Esophagus squamous epithelium (tissue), 4 donors: ENCODE measurements around the gene PDZRN3.

Source experiments
- CTCF ChIP-seq, 6 experiments: fragments of 450-650 bp in 4 of 6; fragments of 200-600 bp in 2 of 6; sonication (generic) in 2 of 6; IDR thresholded peaks; one replicate each; pipeline ENCODE4 v1.5.1; 2016 to 2019; ENCODE audit warnings: antibody characterized with exemption in 6 of 6, mild to moderate bottlenecking in 4 of 6, moderate library complexity in 4 of 6
- POLR2A ChIP-seq, 4 donors: fragments of 450-650 bp; IDR thresholded peaks; one replicate each; pipeline ENCODE4 v1.6.1; 2017; ENCODE audit warnings: antibody characterized with exemption in 4 of 4, mild to moderate bottlenecking in 4 of 4, moderate library complexity in 3 of 4

- TF ChIP-seq CTCF (IDR thresholded peaks at IDR 0.05) (no peak), POLR2A (IDR thresholded peaks at IDR 0.05) (no peak)
Observed at GRCh38 chr3:73394240-73394639, 230.5 kb downstream of the PDZRN3 start.
